ENCODE results near the gene CSF2RB.
"Not testable (repeated sequence)": the region's sequence is repeated elsewhere in the genome, so short reads cannot be mapped to it uniquely, and the experiment has no call there.

Gene CSF2RB

GRCh38 chr22:36977401-36977861, 64.0 kb downstream of the CSF2RB start:
- peak; percentile 17 to 28 for DNase-seq

DNA sequence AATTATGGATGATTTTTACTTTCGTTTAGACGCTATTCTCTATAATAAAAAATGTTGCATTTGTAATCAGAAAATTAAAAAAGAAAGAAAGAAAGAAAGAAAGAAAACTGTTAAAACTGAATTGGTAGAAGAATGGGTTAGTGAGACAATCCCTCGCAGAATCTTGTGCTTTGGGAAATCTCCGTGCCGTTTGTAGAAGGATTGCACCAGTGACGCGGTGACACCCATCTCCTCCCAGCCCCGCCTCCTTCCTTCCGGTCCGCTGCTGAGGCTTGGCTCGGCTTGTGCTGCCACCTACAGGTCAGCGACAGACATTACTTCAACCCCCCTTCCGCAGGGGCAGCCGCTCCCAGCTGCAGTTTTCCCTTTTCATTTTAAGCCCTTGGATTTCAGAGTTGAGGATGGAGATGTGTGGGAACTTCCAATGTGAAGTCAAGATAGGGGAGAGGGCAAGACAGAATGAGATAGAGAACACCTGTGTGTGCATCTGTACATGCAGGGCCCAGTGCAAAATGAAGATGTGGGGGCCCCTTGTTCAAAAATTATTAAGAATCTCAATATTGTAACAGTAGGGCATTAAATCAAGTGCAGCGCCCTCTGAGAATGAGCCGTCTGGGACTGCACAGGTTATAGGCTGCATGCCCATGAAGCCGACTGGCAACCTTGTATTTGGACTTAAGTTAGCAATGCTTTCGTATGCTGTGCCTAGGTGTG, 64.7 kb downstream of the CSF2RB start:
- peak; percentile 84 for DNase-seq

- no peak for DNase-seq
These were observed 65.8 kb downstream of the CSF2RB start for GRCh38 chr22:36979016-36979910.

GRCh38 chr22:36981247-36981775, 67.9 kb downstream of the CSF2RB start:
- no peak for DNase-seq

DNA sequence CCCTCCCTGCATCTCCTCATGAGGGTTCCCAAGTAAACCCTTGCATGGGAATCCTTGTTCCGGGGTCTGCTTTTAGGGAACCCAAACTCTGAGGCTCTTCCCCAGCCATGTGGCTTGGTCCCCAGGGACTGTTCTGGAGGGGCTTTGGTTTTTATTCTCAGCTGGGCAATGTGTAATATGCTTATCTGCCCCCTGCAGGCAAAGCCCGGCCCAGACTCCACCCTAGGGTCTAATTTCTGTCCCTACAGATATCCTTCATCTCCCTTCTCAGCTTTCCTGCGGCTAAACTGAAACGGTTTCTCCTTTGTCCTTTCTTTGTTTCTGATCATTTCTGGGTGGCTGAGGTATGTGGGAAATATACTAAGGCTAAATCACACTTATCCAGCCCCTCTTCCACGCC, 68.7 kb downstream of the CSF2RB start:
- no peak for DNase-seq

DNA sequence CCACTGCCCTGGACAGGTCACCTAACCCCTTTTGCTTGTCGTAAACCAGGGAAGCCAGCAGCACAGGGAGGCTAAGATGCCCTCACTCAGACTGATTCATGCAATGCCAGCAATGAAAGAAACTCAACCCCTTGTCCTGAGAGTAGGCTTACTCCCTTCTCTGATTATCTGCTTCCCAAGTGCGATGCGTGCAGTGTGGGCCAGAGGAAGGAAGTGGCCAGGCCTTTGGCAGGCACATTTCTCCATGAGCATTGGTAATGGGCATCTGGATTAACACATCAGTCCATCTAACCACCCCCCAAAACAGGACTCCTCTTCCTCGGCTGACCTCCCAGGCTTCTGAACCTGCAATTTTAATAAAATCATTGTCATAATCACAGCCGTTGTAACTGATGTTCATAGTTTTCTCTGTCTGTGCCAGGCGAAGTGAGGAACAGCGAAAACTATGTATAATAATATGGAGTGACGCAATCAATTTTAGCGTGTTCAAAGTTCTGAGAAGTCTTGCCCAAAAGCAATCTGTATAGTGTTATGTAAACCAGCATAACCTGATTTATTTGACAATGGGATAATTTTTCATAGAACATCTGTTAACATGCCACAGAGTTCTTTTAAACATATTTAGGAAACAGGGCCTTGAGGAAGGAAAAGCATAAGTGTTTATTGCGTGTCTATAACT, 71.9 kb downstream of the CSF2RB start:
- no peak for DNase-seq

DNA sequence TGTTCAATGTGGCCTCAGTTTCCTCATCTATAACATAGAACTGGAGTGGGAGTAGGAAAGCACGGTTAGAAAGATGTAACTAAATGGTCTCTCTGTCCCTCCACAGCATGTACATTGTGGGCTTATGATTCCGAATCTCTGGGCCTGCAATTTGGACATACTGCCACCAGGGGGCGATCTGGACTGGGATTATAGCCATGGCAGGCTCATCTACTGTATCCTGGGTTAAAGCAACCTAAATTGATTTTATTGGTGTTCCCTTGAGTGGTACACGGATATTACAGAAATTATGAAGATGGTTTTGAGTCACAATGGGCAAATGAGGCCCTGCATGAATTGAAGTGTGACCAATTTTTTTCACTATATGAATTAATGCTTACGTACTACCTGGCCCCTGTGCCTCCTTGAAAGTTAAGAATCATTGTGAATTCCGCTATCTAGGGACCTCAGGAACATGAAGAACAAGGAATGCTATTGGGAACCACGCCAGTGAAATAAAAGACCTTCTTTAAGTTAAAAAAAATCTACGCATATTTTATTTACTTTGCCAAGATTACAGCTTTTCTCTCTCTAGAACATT, 72.9 kb downstream of the CSF2RB start:
- peak; percentile 32 to 49 for DNase-seq

DNA sequence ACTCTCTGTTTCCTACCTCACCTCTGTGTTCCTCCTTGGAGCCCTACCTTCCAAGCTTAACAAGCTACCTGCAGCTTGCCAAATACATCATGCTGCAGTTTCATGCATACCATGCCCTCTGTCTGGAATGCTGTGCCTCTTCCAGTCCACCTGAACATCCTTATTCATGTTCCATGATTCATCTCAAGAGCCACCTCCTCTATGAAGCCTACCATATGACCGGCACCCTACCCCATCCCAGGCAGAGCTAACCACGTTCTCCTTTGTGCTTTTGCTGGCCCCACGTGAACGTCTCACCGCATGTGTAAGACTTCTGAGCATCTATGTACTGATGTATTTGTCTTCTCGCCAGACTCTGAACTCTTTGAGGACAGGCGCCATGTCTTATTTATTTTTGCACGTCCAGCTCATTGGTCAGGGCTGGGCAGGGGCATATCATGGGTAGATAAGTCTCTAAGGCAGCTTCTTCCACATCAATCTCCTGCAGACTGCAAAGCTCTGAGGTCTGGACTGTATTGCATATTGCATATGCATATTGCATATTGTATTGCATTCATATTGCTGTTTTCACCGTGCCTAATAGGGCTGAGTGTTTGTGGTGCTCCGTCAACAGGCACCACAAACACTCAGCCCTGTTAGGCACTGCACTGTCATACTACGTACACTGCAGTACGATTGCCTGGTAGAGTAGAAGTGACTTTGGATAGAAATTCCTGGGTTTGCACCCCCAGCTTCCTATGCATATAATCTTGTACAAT, 74.8 kb downstream of the CSF2RB start:
- no peak for DNase-seq

- not testable (repeated sequence) for DNase-seq
These were observed 75.6 kb downstream of the CSF2RB start for GRCh38 chr22:36989012-36989411.
